GM03348 (cell line): ENCODE results near the gene RPS6KA5.
A peak's percentile ranks its signal among the peaks of the same experiment; 100 is the strongest.
"Not testable (repeated sequence)": the region's sequence is repeated elsewhere in the genome, so short reads cannot be mapped to it uniquely, and the experiment has no call there.

Experiments
- DNase-seq: peaks from one replicate; pipeline ENCODE4 v3.0.0; 2012; ENCODE audit warnings: low spot score

RPS6KA5 gene

GRCh38 chr14:90870950-90871604 lies 189.4 kb downstream of the RPS6KA5 start:
- DNase-seq, result no peak

- DNase-seq, result no peak
Observed at GRCh38 chr14:90867501-90867900, 192.9 kb downstream of the RPS6KA5 start.

- DNase-seq, result no peak
Observed at GRCh38 chr14:90866833-90867232, 193.6 kb downstream of the RPS6KA5 start.

GRCh38 chr14:90864741-90865140 lies 195.7 kb downstream of the RPS6KA5 start:
- no peak for DNase-seq

- DNase-seq, result no peak
Observed at GRCh38 chr14:90858511-90858910, 201.9 kb downstream of the RPS6KA5 start.

- no peak for DNase-seq
Observed at GRCh38 chr14:90857866-90858265, 202.6 kb downstream of the RPS6KA5 start.

GRCh38 chr14:90856115-90856514 lies 204.3 kb downstream of the RPS6KA5 start:
- not testable (repeated sequence) for DNase-seq

GRCh38 chr14:90853116-90853515 lies 207.3 kb downstream of the RPS6KA5 start:
- DNase-seq, result no peak

- no peak for DNase-seq
Observed at GRCh38 chr14:90851327-90852036, 209.0 kb downstream of the RPS6KA5 start.

- no peak for DNase-seq
Observed at GRCh38 chr14:90850487-90850886, 210.0 kb downstream of the RPS6KA5 start.

GRCh38 chr14:90849787-90850444 lies 210.5 kb downstream of the RPS6KA5 start:
- DNase-seq, result no peak

GRCh38 chr14:90848944-90849731 lies 211.3 kb downstream of the RPS6KA5 start:
- no peak for DNase-seq

GRCh38 chr14:90846511-90846910 lies 213.9 kb downstream of the RPS6KA5 start:
- DNase-seq, result peak; percentile 72

GRCh38 chr14:90844321-90844720 lies 216.1 kb downstream of the RPS6KA5 start:
- DNase-seq, result no peak

- DNase-seq, result no peak
Observed at GRCh38 chr14:90842726-90843125, 217.7 kb downstream of the RPS6KA5 start.

GRCh38 chr14:90840667-90841066 lies 219.8 kb downstream of the RPS6KA5 start:
- DNase-seq, result not testable (repeated sequence)

GRCh38 chr14:90839889-90840266 lies 220.6 kb downstream of the RPS6KA5 start:
- DNase-seq, result no peak

GRCh38 chr14:90839024-90839888 lies 221.2 kb downstream of the RPS6KA5 start:
- peak; percentile 76 for DNase-seq

GRCh38 chr14:90838531-90838930 lies 221.9 kb downstream of the RPS6KA5 start:
- DNase-seq, result not testable (repeated sequence)

GRCh38 chr14:90837355-90837754 lies 223.1 kb downstream of the RPS6KA5 start:
- no peak for DNase-seq

- no peak for DNase-seq
Observed at GRCh38 chr14:90836692-90837063, 223.8 kb downstream of the RPS6KA5 start.
